ENCODE measurements around the gene CLGN. TPM values are rescaled to one million over a fixed set of nuclear protein-coding genes. Genes with fewer than 3 reads are reported as not detected.
A peak's percentile ranks its signal among the peaks of the same experiment; 100 is the strongest.

CLGN gene
- total RNA-seq, 6 experiments from 2014 or later = 0.55 to 8.9 (median 3.6) TPM

DNA sequence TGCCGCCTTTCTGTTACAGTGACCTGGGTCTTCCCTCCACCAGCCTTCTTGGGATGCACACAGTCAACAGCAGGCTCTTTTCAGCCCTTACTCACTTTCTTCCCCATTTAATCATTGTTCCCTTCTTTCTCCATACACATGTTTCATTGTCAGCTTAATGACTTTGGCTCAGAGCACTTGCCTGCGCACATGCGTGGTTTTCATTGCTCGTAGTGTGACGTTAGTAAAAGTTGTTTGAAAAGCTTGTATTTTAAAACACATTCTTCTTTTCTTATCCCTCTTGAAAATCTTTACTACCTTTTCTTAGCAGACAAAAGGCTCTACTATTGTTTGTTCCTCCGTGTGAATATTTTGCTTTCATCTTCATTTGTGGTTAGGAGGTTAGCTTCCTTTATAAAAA lies 73.7 kb downstream of the CLGN start:
- Histone ChIP-seq H3K9me3 (no peaks in the 10 kb centered on the region), H3K4me3 (no peak overlapping the region), H3K27ac (no peak overlapping the region), H3K4me1 (no peaks in the 10 kb centered on the region), H3K36me3 (no peaks in the 10 kb centered on the region), H3K27me3 (no peaks in the 10 kb centered on the region)
- WGBS (ENCODE audit: insufficient coverage, low coverage, low lambda C conversion rate, missing lambda C conversion rate) = 73% methylated on average over 6 of the region's 6 CpGs
- no peak for TF ChIP-seq POLR2A (IDR thresholded peaks at IDR 0.05)
- TF ChIP-seq, protein P1, sequence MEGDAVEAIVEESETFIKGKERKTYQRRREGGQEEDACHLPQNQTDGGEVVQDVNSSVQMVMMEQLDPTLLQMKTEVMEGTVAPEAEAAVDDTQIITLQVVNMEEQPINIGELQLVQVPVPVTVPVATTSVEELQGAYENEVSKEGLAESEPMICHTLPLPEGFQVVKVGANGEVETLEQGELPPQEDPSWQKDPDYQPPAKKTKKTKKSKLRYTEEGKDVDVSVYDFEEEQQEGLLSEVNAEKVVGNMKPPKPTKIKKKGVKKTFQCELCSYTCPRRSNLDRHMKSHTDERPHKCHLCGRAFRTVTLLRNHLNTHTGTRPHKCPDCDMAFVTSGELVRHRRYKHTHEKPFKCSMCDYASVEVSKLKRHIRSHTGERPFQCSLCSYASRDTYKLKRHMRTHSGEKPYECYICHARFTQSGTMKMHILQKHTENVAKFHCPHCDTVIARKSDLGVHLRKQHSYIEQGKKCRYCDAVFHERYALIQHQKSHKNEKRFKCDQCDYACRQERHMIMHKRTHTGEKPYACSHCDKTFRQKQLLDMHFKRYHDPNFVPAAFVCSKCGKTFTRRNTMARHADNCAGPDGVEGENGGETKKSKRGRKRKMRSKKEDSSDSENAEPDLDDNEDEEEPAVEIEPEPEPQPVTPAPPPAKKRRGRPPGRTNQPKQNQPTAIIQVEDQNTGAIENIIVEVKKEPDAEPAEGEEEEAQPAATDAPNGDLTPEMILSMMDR (IDR thresholded peaks at IDR 0.05) = no peak
- intact Hi-C loops (cut with DNase I) = no loop called here
- DNase-seq (no peak), ATAC-seq (no peak)

- Histone ChIP-seq H3K36me3 (no peaks in the 10 kb centered on the region), H3K4me1 (no peaks in the 10 kb centered on the region), H3K4me3 (no peak overlapping the region), H3K27me3 (no peaks in the 10 kb centered on the region), H3K27ac (no peak overlapping the region), H3K9me3 (no peaks in the 10 kb centered on the region)
- ATAC-seq (no peak), DNase-seq (peak in 1 of 3 donors; percentile 27)
- intact Hi-C loops (cut with DNase I) = no loop called here
- WGBS (ENCODE audit: insufficient coverage, low coverage, low lambda C conversion rate, missing lambda C conversion rate) = 85% methylated on average over 21 of the region's 28 CpGs
- TF ChIP-seq, protein P1 (IDR thresholded peaks at IDR 0.05) = no peak
- no peak for TF ChIP-seq POLR2A (IDR thresholded peaks at IDR 0.05)
Observed at GRCh38 chr4:140351093-140352075, 76.1 kb downstream of the CLGN start.

DNA sequence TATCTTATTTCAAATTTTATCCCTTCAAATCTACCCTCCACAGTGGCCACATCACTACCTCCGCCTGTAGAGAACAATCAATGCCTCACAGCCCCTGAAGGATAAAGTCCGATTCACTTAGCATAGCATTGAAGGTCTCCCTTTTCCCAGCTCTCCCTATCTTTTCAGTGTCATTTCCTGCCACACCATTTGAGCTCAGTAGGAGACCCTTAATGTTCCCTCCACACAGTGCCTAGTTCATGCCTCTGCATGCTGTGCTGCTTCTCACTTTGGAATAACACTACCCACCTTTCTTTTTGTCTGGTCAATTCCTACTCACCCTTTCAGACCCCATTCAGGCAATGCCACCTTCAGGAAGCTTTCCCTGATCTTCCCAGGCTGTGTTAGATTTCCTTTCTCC lies 77.6 kb downstream of the CLGN start:
- ATAC-seq = no peak
- WGBS (ENCODE audit: insufficient coverage, low coverage, low lambda C conversion rate, missing lambda C conversion rate) = 88% methylated on average over 1 of the region's 2 CpGs
- intact Hi-C loops (cut with DNase I) = no loop called here

DNA sequence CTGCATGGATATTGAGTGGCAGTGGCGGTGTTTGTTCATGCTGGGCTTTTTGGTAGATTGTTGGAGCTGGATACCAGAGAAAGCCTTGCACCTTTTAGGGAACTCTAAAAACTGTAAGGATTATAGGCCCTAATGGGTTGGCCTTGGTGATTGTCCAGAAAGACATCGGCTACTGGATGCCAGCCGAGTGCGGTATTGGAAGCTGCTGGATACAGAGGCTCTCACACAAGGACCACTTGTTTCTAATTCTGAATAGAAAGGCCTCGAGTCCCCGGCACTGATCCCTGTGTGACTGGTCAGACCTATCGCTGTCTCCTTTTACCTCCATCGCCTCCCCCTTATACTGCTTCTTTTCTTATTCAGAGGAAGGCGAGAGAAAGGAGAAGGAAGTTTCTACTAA lies 81.3 kb downstream of the CLGN start:
- Histone ChIP-seq H3K36me3 (no peaks in the 10 kb centered on the region), H3K9me3 (no peaks in the 10 kb centered on the region), H3K27me3 (no peaks in the 10 kb centered on the region), H3K4me1 (no peaks in the 10 kb centered on the region), H3K4me3 (no peak overlapping the region), H3K27ac (no peak overlapping the region)
- DNase-seq (no peak), ATAC-seq (no peak)
- intact Hi-C loops (cut with DNase I) = no loop called here
- TF ChIP-seq, protein P1 (IDR thresholded peaks at IDR 0.05) = no peak
- no peak for TF ChIP-seq POLR2A (IDR thresholded peaks at IDR 0.05)
- WGBS (ENCODE audit: insufficient coverage, low coverage, low lambda C conversion rate, missing lambda C conversion rate) = 83% methylated on average over 6 of the region's 9 CpGs

More for the DNA sequence above, 77.6 kb downstream of the CLGN start:
- Histone ChIP-seq H3K4me1 (no peaks in the 10 kb centered on the region), H3K36me3 (no peaks in the 10 kb centered on the region), H3K9me3 (no peaks in the 10 kb centered on the region), H3K27me3 (no peaks in the 10 kb centered on the region), H3K27ac (no peak overlapping the region), H3K4me3 (no peak overlapping the region)
- no peak for TF ChIP-seq POLR2A (IDR thresholded peaks at IDR 0.05)
- TF ChIP-seq, protein P1 (IDR thresholded peaks at IDR 0.05) = no peak
- DNase-seq = no peak

All from right lobe of liver (tissue), 6 donors.